ENCODE data around the gene SEMA7A.

The SEMA7A gene

DNA sequence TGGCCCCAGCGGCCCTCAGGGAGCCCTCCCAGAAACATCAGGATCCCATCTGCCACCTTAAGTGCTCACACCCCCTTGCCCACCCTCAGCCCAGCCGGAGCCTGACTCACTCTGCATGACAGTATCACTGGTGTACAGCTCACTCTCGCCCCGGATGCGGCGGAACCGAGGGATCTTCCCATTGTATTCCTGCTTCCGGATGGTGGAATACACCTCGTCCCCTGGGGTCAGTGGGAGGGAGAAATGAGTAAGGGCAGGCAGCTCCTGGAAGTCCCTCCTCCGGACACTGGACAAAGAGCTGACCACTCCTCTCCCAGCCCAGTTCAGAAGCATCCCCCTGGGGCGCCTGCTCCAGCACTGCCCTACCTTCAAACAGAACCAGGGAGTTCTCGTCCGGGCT lies 16.5 kb downstream of the SEMA7A start:
- Histone ChIP-seq H3K36me3 (ENCODE audit: insufficient read depth, low read length) (no peaks in the 10 kb centered on the region), H3K27ac (no peak overlapping the region), H3K9ac (ENCODE audit: insufficient read length) (no peak overlapping the region), H3K9me3 (ENCODE audit: low read depth, low read length) (no peaks in the 10 kb centered on the region), H3K4me3 (no peak overlapping the region)
- TF ChIP-seq EZH2 (IDR thresholded peaks at IDR 0.05) (no peak), FOXP2 (optimal IDR thresholded peaks at IDR 0.05; ENCODE audit: control extremely low read depth, extremely low read length, insufficient read depth) (no peak), POLR2AphosphoS5 (IDR thresholded peaks at IDR 0.05; ENCODE audit: borderline replicate concordance, low read depth, low read length) (no peak)
- DNase-seq (ENCODE audit: low read depth, low spot score) = no peak

DNA sequence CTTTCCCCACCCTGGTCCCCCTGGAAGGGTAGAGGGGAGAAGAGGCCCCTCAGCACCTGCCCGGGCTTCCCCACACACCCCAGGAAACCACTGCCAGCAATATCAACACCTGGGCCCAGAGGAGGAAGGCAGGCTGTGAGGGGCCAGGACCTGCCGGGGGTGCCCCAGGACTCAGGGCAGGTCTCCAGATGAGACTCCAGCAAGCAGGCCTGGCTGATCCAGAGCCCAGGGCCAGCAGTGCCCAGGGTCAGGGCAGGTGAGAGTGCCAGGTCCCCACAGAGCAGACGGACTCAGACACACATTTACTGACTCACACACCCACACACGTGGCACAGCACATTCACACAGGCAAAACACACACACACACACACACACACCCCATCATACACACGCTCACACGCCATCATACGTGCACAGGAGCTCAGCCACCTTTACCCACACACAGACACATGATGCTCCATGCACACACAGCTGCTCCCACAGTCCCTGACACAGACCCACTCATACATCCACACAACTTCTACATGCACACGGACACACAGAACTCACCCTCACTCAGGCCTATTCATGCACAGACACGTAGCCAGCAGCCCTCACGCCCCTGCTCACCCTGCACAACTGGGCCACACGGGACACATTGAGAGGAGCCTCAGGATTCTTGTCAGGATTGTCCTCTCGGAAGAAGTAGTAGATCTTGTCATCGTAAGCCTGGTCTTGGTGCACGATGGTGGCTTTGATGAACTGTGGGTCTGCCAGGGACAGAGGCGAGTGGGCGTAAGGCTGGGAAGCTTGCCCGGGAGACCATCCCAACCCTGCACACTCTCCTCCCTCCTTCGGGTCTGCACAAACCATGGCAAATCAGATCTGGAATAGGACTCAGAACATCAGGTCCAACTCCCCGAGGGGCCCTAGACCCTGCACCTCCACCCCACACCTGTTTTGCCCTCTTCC lies 17.5 kb downstream of the SEMA7A start:
- no peak overlapping the region for H3K27ac ChIP-seq

DNA sequence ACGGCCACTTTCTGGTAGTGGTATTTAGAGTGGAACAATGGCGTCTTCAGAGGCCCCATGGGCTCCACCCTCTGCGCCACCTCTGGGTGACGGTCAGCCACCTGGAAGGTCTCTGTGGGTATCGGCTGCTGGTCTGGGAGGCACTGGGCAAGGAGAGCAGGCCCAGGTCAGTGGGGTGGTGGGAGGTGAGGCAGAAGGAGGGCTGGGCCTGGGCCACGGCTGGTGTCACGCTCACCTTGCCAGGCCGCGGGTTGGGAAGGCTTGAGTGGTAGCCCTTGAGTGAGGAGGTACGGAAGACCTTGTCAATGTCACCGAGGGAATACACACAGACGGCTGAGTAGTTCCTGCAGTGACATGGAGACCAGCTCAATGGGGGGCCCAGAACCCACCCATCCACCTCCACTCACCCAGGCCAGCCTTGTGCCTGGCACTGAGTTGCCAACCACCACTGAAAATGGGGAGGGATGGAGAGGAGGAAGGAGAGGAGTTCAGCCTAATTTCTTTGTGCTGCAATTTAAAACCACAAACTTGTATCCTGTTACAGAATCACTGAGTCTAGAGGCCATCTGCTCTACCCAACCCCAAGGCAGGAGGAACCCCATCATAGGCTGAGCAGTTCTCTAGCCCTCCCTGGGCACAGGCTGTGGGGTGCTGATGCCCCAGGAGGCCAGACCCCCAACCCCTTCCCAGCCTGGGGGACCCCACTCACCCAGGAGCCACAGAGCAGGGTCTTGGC lies 19.0 kb downstream of the SEMA7A start:
- no peak overlapping the region for H3K4me3 ChIP-seq
- no peaks in the 10 kb centered on the region for H3K36me3 ChIP-seq (ENCODE audit: insufficient read depth, low read length)
- H3K27ac ChIP-seq = no peak overlapping the region
- no peaks in the 10 kb centered on the region for H3K9me3 ChIP-seq (ENCODE audit: low read depth, low read length)
- no peak for DNase-seq (ENCODE audit: low read depth, low spot score)
- TF ChIP-seq EZH2 (IDR thresholded peaks at IDR 0.05) = no peak
- no peak for TF ChIP-seq POLR2AphosphoS5 (IDR thresholded peaks at IDR 0.05; ENCODE audit: borderline replicate concordance, low read depth, low read length)
- TF ChIP-seq FOXP2 (optimal IDR thresholded peaks at IDR 0.05; ENCODE audit: control extremely low read depth, extremely low read length, insufficient read depth) = no peak
- no peak overlapping the region for H3K9ac ChIP-seq (ENCODE audit: insufficient read length)

More for the DNA sequence above, 17.5 kb downstream of the SEMA7A start:
- Histone ChIP-seq H3K36me3 (ENCODE audit: insufficient read depth, low read length) (no peaks in the 10 kb centered on the region), H3K9ac (ENCODE audit: insufficient read length) (no peak overlapping the region), H3K9me3 (ENCODE audit: low read depth, low read length) (no peaks in the 10 kb centered on the region), H3K4me3 (no peak overlapping the region)
- TF ChIP-seq FOXP2 (optimal IDR thresholded peaks at IDR 0.05; ENCODE audit: control extremely low read depth, extremely low read length, insufficient read depth) (no peak), EZH2 (IDR thresholded peaks at IDR 0.05) (no peak), POLR2AphosphoS5 (IDR thresholded peaks at IDR 0.05; ENCODE audit: borderline replicate concordance, low read depth, low read length) (no peak)
- DNase-seq (ENCODE audit: low read depth, low spot score) = no peak

DNA sequence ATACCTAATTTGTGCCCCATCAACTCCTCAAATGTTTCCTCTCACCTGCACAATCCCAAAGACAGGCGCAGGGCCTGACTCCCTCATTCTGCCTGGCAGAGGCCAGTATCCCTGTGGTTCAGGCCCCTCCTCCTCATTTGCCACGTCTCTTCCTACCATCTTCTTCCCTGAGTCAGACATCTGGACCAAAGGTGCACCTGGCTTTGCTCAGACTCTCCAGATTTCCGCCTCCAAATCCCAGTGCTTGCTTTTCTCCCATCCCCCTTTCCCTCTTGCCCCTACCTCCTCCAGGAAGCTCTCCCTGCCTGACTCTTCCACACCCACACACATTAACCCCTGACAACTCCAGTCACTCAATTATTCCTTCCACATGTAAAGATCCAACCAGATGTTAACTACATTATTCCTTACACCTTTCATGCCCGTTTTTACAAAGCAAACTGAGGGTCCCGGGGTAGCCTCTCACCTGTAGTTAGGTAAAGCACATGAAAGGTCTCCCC lies 19.6 kb downstream of the SEMA7A start:
- no peak for DNase-seq (ENCODE audit: low read depth, low spot score)
- Histone ChIP-seq H3K9ac (ENCODE audit: insufficient read length) (no peak overlapping the region), H3K27ac (no peak overlapping the region), H3K36me3 (ENCODE audit: insufficient read depth, low read length) (no peaks in the 10 kb centered on the region), H3K4me3 (no peak overlapping the region), H3K9me3 (ENCODE audit: low read depth, low read length) (no peaks in the 10 kb centered on the region)
- TF ChIP-seq FOXP2 (optimal IDR thresholded peaks at IDR 0.05; ENCODE audit: control extremely low read depth, extremely low read length, insufficient read depth) (no peak), EZH2 (IDR thresholded peaks at IDR 0.05) (no peak), POLR2AphosphoS5 (IDR thresholded peaks at IDR 0.05; ENCODE audit: borderline replicate concordance, low read depth, low read length) (no peak)

- Histone ChIP-seq H3K9me3 (ENCODE audit: low read depth, low read length) (no peaks in the 10 kb centered on the region), H3K9ac (ENCODE audit: insufficient read length) (no peak overlapping the region), H3K4me3 (no peak overlapping the region), H3K27ac (no peak overlapping the region), H3K36me3 (ENCODE audit: insufficient read depth, low read length) (no peaks in the 10 kb centered on the region)
- no peak for DNase-seq (ENCODE audit: low read depth, low spot score)
- TF ChIP-seq FOXP2 (optimal IDR thresholded peaks at IDR 0.05; ENCODE audit: control extremely low read depth, extremely low read length, insufficient read depth) (no peak), POLR2AphosphoS5 (IDR thresholded peaks at IDR 0.05; ENCODE audit: borderline replicate concordance, low read depth, low read length) (no peak), EZH2 (IDR thresholded peaks at IDR 0.05) (no peak)
These were observed 20.2 kb downstream of the SEMA7A start for GRCh38 chr15:74413350-74414080.

GRCh38 chr15:74412159-74412558 lies 21.6 kb downstream of the SEMA7A start:
- Histone ChIP-seq H3K9ac (ENCODE audit: insufficient read length) (no peak overlapping the region), H3K36me3 (ENCODE audit: insufficient read depth, low read length) (no peaks in the 10 kb centered on the region), H3K27ac (no peak overlapping the region), H3K9me3 (ENCODE audit: low read depth, low read length) (no peaks in the 10 kb centered on the region), H3K4me3 (no peak overlapping the region)
- no peak for TF ChIP-seq FOXP2 (optimal IDR thresholded peaks at IDR 0.05; ENCODE audit: control extremely low read depth, extremely low read length, insufficient read depth)
- TF ChIP-seq EZH2 (IDR thresholded peaks at IDR 0.05) = no peak
- no peak for TF ChIP-seq POLR2AphosphoS5 (IDR thresholded peaks at IDR 0.05; ENCODE audit: borderline replicate concordance, low read depth, low read length)
- DNase-seq (ENCODE audit: low read depth, low spot score) = no peak

DNA sequence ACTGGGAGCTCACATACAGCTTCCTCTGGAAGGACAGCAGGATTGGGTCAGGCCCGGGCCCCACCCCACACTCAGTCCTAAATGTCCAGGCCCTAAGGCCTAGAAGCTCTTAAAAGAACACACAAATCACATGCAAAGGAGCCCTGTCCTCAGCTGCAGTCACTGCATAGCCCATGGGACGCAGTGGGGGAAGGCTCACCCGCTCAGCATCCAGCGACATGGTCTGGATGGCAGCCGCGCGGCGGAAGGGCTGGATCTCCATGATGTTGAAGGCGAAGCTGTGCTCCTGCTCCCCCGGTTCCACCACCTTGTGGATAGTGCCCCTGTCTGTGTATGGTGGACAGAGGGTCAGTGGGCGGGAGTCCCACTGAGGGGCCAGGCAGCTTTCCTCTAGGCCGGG lies 22.1 kb downstream of the SEMA7A start:
- no peak overlapping the region for H3K9ac ChIP-seq (ENCODE audit: insufficient read length)
- no peak overlapping the region for H3K4me3 ChIP-seq
- no peak for DNase-seq (ENCODE audit: low read depth, low spot score)
- no peak overlapping the region for H3K27ac ChIP-seq
- no peaks in the 10 kb centered on the region for H3K36me3 ChIP-seq (ENCODE audit: insufficient read depth, low read length)
- no peaks in the 10 kb centered on the region for H3K9me3 ChIP-seq (ENCODE audit: low read depth, low read length)
- no peak for TF ChIP-seq FOXP2 (optimal IDR thresholded peaks at IDR 0.05; ENCODE audit: control extremely low read depth, extremely low read length, insufficient read depth)

DNA sequence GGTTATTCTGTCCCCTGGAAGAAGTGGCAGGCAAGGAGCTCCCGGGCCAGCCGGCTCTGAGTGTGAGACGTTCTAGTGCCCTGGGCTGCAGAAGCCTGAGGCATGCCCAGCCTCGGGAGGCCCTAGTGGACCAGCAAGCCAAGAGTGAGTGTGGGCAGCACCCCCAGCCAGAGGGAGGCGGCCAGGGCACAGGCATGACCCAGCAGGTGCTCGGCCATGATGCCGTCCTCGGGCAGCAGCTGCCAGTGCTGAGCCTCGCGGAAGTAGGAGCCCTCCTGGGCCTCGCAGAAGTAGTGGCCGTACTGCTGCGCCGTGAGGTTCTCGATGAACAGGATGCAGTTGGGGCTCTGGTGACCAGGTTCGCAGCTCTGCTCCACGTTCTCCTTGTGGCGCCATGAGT lies 23.3 kb downstream of the SEMA7A start:
- Histone ChIP-seq H3K27ac (no peak overlapping the region), H3K4me3 (no peak overlapping the region), H3K36me3 (ENCODE audit: insufficient read depth, low read length) (no peaks in the 10 kb centered on the region), H3K9ac (ENCODE audit: insufficient read length) (no peak overlapping the region), H3K9me3 (ENCODE audit: low read depth, low read length) (no peaks in the 10 kb centered on the region)
- TF ChIP-seq POLR2AphosphoS5 (IDR thresholded peaks at IDR 0.05; ENCODE audit: borderline replicate concordance, low read depth, low read length) (no peak), EZH2 (IDR thresholded peaks at IDR 0.05) (no peak), FOXP2 (optimal IDR thresholded peaks at IDR 0.05; ENCODE audit: control extremely low read depth, extremely low read length, insufficient read depth) (no peak)
- DNase-seq (ENCODE audit: low read depth, low spot score) = no peak
